WERI-Rb-1 (cell line): ENCODE results near the gene ABCC5.
"Not testable (repeated sequence)": the region's sequence is repeated elsewhere in the genome, so short reads cannot be mapped to it uniquely, and the experiment has no call there.

Source experiments
- DNase-seq: peaks from one replicate; pipeline ENCODE4 v3.0.0-alpha.2; 2020
- H3K27ac ChIP-seq: fragments of 250-450 bp; sonication (Bioruptor Pico); 2 replicates; pipeline ENCODE4 v1.5.1; 2020; ENCODE audit warnings: mild to moderate bottlenecking, moderate library complexity
- H3K27me3 ChIP-seq: fragments of 250-450 bp; sonication (Bioruptor Pico); 2 replicates; pipeline ENCODE4 v1.5.1; 2021; ENCODE audit warnings: mild to moderate bottlenecking, low read depth, moderate library complexity; ENCODE audit not compliant: insufficient read depth, severe bottlenecking
- H3K36me3 ChIP-seq: fragments of 250-450 bp; sonication (Bioruptor Pico); 2 replicates; pipeline ENCODE4 v1.5.1; 2020; ENCODE audit warnings: mild to moderate bottlenecking, moderate library complexity
- H3K4me3 ChIP-seq: 2 replicates; pipeline ENCODE4 v1.5.1; 2011; ENCODE audit warnings: low read depth, mild to moderate bottlenecking, control low read depth, low read length
- H3K9me3 ChIP-seq: fragments of 250-450 bp; sonication (Bioruptor Pico); 2 replicates; pipeline ENCODE4 v1.5.1; 2021; ENCODE audit warnings: mild to moderate bottlenecking, moderate library complexity; ENCODE audit not compliant: severe bottlenecking
- TF ChIP-seq, protein P1 (sequence below): IDR thresholded peaks from 2 replicates; pipeline ENCODE4 v1.5.1; 2011; ENCODE audit warnings: low read depth, mild to moderate bottlenecking, control low read depth, inconsistent platforms, low read length

The ABCC5 gene

DNA sequence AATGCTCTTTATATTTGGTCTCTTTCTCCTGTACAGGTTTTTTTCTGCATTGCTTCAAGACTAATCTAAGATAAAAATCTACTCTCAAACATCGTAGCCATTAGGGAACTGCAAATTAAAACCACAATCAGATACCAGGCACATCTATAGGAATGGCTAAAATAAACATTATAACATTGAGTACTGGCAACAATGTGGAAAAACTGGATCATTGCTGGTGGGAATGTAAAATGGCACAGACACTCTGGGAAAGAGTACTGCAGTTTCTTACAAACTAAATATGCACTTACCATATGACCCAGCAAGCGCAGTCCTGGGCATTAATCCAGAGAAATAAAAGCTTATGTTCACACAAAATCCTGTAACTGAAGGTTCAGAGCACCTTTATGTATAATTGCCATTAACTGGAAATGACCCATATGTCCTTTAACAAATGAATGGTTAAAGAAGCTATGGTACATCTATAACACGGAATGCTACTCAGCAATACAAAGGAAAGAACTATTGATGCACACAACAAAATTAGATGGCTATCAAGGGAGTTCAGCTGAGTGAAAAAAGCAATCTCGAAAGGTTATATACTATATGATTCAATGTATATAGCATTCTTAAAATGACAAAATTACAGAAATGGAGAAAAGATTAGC is 6.3 kb downstream of the ABCC5 start:
- no peak for DNase-seq
- TF ChIP-seq, protein P1, sequence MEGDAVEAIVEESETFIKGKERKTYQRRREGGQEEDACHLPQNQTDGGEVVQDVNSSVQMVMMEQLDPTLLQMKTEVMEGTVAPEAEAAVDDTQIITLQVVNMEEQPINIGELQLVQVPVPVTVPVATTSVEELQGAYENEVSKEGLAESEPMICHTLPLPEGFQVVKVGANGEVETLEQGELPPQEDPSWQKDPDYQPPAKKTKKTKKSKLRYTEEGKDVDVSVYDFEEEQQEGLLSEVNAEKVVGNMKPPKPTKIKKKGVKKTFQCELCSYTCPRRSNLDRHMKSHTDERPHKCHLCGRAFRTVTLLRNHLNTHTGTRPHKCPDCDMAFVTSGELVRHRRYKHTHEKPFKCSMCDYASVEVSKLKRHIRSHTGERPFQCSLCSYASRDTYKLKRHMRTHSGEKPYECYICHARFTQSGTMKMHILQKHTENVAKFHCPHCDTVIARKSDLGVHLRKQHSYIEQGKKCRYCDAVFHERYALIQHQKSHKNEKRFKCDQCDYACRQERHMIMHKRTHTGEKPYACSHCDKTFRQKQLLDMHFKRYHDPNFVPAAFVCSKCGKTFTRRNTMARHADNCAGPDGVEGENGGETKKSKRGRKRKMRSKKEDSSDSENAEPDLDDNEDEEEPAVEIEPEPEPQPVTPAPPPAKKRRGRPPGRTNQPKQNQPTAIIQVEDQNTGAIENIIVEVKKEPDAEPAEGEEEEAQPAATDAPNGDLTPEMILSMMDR = no peak
- no peak overlapping the region for H3K27ac ChIP-seq
- no peaks in the 10 kb centered on the region for H3K27me3 ChIP-seq
- no peaks in the 10 kb centered on the region for H3K9me3 ChIP-seq
- H3K4me3 ChIP-seq = no peak overlapping the region
- H3K36me3 ChIP-seq = peaks cover 20% of the 10 kb centered on the region

DNA sequence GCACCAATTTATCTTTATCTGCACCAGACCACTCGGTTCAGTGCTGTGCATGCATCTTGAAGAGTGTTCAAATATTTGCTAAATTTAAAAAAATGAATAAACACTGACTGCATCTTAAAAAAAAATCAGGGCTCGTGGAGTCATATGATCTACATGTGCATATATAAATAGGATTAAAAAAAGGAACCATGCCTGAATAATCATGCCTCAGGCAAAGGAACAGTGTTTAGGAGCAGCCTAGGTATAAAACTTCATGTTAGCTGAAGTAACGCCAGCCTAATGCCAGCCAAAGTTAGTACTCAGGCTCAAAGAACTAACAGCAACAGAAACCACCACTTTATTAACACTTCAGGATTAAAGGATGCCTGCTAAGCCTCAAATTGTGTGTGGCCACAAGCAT is 9.5 kb downstream of the ABCC5 start:
- H3K36me3 ChIP-seq = peaks cover 16% of the 10 kb centered on the region
- TF ChIP-seq, protein P1 = no peak
- DNase-seq = no peak
- H3K27ac ChIP-seq = no peak overlapping the region
- no peaks in the 10 kb centered on the region for H3K9me3 ChIP-seq
- no peaks in the 10 kb centered on the region for H3K27me3 ChIP-seq
- H3K4me3 ChIP-seq = no peak overlapping the region

DNA sequence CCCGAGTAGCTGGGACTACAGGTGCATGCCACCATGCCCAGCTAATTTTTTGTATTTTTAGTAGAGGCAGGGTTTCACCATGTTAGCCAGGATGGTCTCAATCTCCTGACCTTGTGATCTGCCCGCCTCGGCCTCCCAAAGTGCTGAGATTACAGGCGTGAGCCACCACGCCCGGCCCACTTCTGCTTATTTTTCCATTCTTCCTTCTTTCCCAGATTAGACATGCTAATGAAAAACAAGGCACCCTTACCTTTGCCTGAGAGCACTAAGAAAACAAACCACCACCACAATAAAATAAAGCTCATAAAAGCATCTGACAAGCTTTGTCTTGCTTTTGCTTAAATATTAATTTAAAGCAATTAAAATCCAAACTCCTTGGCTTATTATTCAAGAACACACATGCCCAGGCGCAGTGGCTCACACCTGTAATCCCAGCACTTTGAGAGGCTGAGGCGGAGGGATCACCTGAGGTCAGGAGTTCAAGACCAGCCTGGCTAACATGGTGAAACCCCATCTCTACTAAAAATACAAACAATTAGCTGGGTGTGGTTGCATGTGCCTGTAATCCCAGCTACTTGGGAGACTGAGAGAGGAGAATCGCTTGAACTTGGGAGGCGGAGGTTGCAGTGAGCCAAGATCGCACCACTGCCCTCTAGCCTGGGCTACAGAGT is 10.4 kb downstream of the ABCC5 start:
- not testable (repeated sequence) for H3K27me3 ChIP-seq, H3K27ac ChIP-seq, H3K9me3 ChIP-seq, DNase-seq, H3K4me3 ChIP-seq
- H3K36me3 ChIP-seq = peaks cover 14% of the 10 kb centered on the region

DNA sequence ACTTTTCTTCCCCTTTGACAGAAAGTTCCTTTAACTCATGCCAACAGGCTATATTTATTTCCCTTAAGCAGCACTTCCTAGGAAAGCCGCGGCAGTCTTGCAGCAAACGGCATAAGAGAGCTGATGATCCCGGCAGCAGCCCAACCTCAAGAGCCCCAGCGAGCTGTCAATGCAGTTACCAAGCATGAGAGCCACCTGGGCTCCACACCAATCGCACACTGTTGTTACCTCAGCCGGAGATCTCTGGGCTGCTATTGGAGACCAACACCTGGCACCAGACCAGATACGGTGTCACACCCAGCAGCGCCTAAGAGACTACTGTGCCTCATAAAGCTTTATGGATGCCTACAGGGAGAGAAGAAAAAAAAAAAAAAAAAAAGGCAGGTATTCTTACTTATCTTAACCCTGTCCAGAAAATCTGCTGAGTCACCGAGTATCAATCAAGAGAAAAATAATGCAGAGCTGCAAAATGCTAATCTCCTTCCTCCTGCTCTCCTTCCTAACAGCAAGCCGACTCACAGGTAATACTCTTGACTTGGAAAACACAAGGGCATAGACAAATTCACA is 11.7 kb downstream of the ABCC5 start:
- Histone ChIP-seq H3K36me3 (peaks cover 5% of the 10 kb centered on the region), H3K4me3 (no peak overlapping the region), H3K27ac (peak overlapping the region; percentile 54), H3K9me3 (no peaks in the 10 kb centered on the region), H3K27me3 (no peaks in the 10 kb centered on the region)
- TF ChIP-seq, protein P1 = no peak
- DNase-seq = peak; percentile 75

DNA sequence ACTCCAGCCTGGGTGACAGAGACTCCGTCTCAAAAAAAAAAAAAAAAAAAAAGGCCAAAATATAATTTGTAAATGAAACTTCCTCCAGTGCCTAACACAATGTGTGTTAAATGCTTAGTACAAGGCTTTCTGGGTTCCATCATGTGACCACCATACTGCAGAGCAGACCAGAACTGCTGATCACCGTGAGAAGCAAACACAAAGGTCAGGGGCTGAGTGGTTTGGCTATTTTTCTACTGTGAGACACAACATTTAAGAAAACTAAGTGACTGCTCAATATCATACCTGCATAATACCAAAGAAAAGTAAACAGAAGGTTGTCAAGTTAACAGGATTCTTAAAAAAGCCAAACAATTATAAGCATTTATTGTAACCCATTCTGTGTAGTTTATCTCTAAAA is 13.2 kb downstream of the ABCC5 start:
- Histone ChIP-seq H3K27ac (no peak overlapping the region), H3K27me3 (no peaks in the 10 kb centered on the region), H3K4me3 (no peak overlapping the region), H3K9me3 (no peaks in the 10 kb centered on the region), H3K36me3 (no peaks in the 10 kb centered on the region)
- TF ChIP-seq, protein P1 = no peak
- DNase-seq = no peak

DNA sequence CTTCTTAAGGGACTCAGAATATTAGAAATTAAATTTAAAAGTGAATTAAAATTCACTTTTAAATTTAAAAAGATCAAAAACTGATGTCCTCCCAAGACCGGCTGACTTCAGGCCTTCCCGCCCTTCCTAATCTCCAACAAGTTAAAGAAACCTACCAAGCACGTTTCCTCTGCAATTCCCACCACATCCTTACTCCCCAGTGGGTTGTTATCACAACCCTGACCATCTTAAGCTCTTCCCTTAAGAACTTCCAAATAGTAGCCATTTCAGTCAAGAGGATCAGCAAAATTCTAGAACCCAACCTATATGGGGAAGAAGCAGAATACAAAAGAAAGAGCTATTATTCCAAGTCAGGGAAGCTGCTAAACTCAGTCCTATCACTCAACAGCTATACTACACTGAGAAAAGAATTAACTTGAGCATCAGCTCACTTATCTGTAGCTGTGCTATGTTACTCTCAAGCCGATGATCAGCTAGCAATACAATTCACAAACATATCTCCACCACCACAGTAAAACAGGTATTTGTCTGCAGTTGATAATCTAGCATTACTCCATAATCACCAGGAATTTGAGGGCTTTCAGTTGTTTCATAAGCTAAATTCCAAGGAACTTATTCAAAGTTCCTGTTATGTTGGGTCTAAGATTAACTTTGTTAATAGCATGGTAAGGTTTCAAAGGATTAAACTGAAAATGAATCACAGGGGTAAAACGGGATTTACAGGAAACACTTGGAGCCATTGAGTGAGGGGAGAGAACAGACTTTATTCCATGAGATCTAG is 14.3 kb downstream of the ABCC5 start:
- no peaks in the 10 kb centered on the region for H3K9me3 ChIP-seq
- H3K36me3 ChIP-seq = no peaks in the 10 kb centered on the region
- TF ChIP-seq, protein P1 = no peak
- no peaks in the 10 kb centered on the region for H3K27me3 ChIP-seq
- no peak overlapping the region; the same call in 1 of the 2 replicates for H3K27ac ChIP-seq
- no peak for DNase-seq
- H3K4me3 ChIP-seq = no peak overlapping the region
